Measurements from ENCODE around the gene CCDC85C. TPM values are rescaled to one million over a fixed set of nuclear protein-coding genes. Genes with fewer than 3 reads are reported as not detected.

CCDC85C gene
- total RNA-seq, 1 donor from 2014 or later: 16.6 TPM

- Mint-ChIP-seq H3K27ac (ENCODE audit: unreplicated experiment) (no peak overlapping the region), H3K4me3 (ENCODE audit: unreplicated experiment) (no peak overlapping the region), H3K36me3 (ENCODE audit: low read depth, unreplicated experiment) (peaks cover 16% of the 10 kb centered on the region), H3K4me1 (ENCODE audit: low read depth, unreplicated experiment) (peaks cover 2% of the 10 kb centered on the region), H3K9me3 (ENCODE audit: unreplicated experiment) (no peaks in the 10 kb centered on the region), H3K27me3 (ENCODE audit: low read depth, unreplicated experiment) (no peaks in the 10 kb centered on the region)
- Histone ChIP-seq H2AFZ (ENCODE audit: low read depth, low read length) (no peak overlapping the region), H3K4me3 (ENCODE audit: insufficient read depth, low read depth, low read length) (no peak overlapping the region), H3K27me3 (ENCODE audit: insufficient read depth, low read length) (no peaks in the 10 kb centered on the region), H4K20me1 (ENCODE audit: insufficient read depth, low read length) (peaks cover 11% of the 10 kb centered on the region), H3K79me2 (ENCODE audit: insufficient read depth, low read length) (no peaks in the 10 kb centered on the region), H3K36me3 (ENCODE audit: insufficient read depth, low read length) (peaks cover 11% of the 10 kb centered on the region), H3K4me2 (ENCODE audit: low read length) (no peak overlapping the region), H3K27ac (ENCODE audit: low read depth, low read length) (no peak overlapping the region), H3K4me1 (ENCODE audit: insufficient read depth, low read length) (no peaks in the 10 kb centered on the region), H3K9me3 (ENCODE audit: insufficient read depth, low read depth, low read length) (no peaks in the 10 kb centered on the region), H3K9ac (ENCODE audit: low read length) (no peak overlapping the region)
- FAIRE-seq: no peak
- TF ChIP-seq EZH2 (IDR thresholded peaks at IDR 0.05; ENCODE audit: insufficient read depth, low read length): no peak
- DNase-seq (ENCODE audit: low read depth): no peak
Measured at GRCh38 chr14:99450266-99450665, 153.7 kb downstream of the CCDC85C start.

Other genes with a start within 250 kb of the CCDC85C start
- 62.8 and 65.8 TPM in 2 replicates for gene SETD3, start 123.3 kb downstream of the CCDC85C start, total RNA-seq
- 110 and 121 TPM in 2 replicates for gene CCNK, start 122.8 kb downstream of the CCDC85C start, total RNA-seq
- gene HHIPL1, start 40.9 kb upstream of the CCDC85C start, total RNA-seq: 0.86 and 1.1 TPM in 2 replicates
- gene CYP46A1, start 80.1 kb upstream of the CCDC85C start, total RNA-seq: 0.41 and 0.52 TPM in 2 replicates
- 17.1 and 23.5 TPM in 2 replicates for gene EML1, start 189.2 kb upstream of the CCDC85C start, total RNA-seq